Neural progenitor cell (in vitro differentiated cells): ENCODE data around the gene KCNK7.

ENCODE experiments used
- CTCF ChIP-seq: fragments of 200-600 bp; sonication (generic); IDR thresholded peaks from 2 replicates; pipeline ENCODE4 v1.5.1; 2017; ENCODE audit warnings: antibody characterized with exemption, mild to moderate bottlenecking
- EZH2 ChIP-seq: fragments of 200-600 bp; sonication (generic); IDR thresholded peaks from 2 replicates; pipeline ENCODE4 v1.6.1; 2017; ENCODE audit warnings: antibody characterized with exemption, mild to moderate bottlenecking, moderate library complexity
- EZH2phosphoT487 ChIP-seq: fragments of 200-600 bp; sonication (generic); IDR thresholded peaks from 2 replicates; pipeline ENCODE4 v1.6.1; 2017; ENCODE audit warnings: antibody characterized with exemption

DNA sequence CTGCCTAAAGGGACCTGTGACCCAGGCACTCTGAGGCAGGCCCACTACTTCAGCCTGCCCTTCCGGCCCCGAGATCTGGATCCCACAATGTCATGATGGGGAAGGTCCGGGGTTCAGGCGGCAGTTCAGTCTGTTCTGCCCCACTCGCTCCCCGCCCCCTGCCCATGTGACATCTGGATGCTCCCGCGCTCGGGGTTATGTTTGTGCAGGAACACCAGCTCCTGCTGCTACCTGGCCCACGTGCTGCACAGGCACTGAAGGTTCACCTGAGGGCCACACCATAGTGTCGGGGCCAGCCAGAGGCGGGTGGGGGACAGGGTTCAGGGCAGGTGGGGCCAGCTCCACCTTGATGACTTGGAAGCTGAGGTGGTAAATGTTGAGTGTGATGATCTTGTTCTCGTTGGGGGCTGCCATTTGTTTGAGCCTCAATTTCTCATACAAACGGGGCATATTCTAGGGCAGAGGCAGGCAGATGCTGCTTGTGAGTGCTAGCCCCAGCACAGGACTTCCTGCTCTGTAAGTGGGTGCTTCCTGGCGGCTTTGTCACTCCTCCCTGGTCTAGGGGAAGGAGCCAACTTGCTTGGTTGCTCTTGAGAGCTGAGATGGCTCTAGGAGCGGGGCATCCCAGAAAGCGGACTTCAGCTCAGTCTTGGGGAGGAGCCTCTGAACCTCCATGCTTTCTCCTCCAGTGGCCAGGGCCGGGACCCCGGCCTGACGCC is 37.9 kb upstream of the KCNK7 start:
- TF ChIP-seq CTCF (no peak), EZH2 (no peak), EZH2phosphoT487 (no peak)
